ENCODE results near the gene MAD1L1. TPM values are rescaled to one million over a fixed set of nuclear protein-coding genes. Genes with fewer than 3 reads are reported as not detected.

MAD1L1 gene
- total RNA-seq, 1 experiment from 2014 or later, result 38.5 TPM

- H4K20me1 ChIP-seq (ENCODE audit: insufficient read depth), result no peaks in the 10 kb centered on the region
- no peak overlapping the region for H3K9ac ChIP-seq (ENCODE audit: low read length)
- no peak overlapping the region for H2AFZ ChIP-seq (ENCODE audit: low read depth, low read length, poor library complexity, severe bottlenecking)
- ChIA-PET CTCF (no interaction called here), POLR2A (interaction anchor here (0.5 kb wide), 1 partner anchor 565 kb away, joined by 3 read pairs; no protein-coding TSS in a partner anchor), RAD21 (ENCODE audit: low non-redundant PET in 1 of 2, low total read pairs in 2 of 2, uncharacterized antibody in 2 of 2, unreplicated experiment in 2 of 2) (no interaction called here)
- DNase-seq (ENCODE audit: low read depth, low spot score), result no peak
- no peaks in the 10 kb centered on the region for H3K27me3 ChIP-seq (ENCODE audit: insufficient read depth, low read length)
- H3K4me3 ChIP-seq (replicated peaks in 1 of 2; ENCODE audit: low read depth in 1 of 2, low read length in 2 of 2), result no peak overlapping the region
- 0 out of 2 replicates have a peak, but pooled peaks cover 3% of the 10 kb centered on the region for H3K79me2 ChIP-seq (ENCODE audit: insufficient read depth, low read length)
- peaks cover 5 to 24% of the 10 kb centered on the region in 2 experiments for H3K4me1 ChIP-seq (ENCODE audit: control insufficient read depth in 1 of 2, insufficient read depth in 2 of 2, low read length in 2 of 2)
- BruUV-seq (replicated peaks), result no TSS peak
- ATAC-seq, result peak; percentile 49
- peak overlapping the region; percentile 33 for H3K4me2 ChIP-seq (ENCODE audit: low read length)
- H3K9me2 ChIP-seq (ENCODE audit: insufficient read depth), result no peaks in the 10 kb centered on the region
- TF ChIP-seq YY1 (IDR thresholded peaks at IDR 0.05; ENCODE audit: extremely low read depth, insufficient replicate concordance, low read depth, low read length) (no peak), SIN3A (IDR thresholded peaks at IDR 0.05; ENCODE audit: low read depth) (no peak), POLR2AphosphoS5 (IDR thresholded peaks at IDR 0.05; ENCODE audit: low read depth, low read length) (no peak)
- no peaks in the 10 kb centered on the region for H3K36me3 ChIP-seq (ENCODE audit: control insufficient read depth in 1 of 2, insufficient read depth in 2 of 2, low read length in 2 of 2)
- no peaks in the 10 kb centered on the region for H3K9me3 ChIP-seq (ENCODE audit: control insufficient read depth in 1 of 2, insufficient read depth in 1 of 2, low read depth in 1 of 2, low read length in 2 of 2)
- no peak overlapping the region for H3K27ac ChIP-seq (ENCODE audit: low read depth, low read length)
- intact Hi-C loops (cut with micrococcal nuclease), result no loop called here
Observed at GRCh38 chr7:2018569-2019460, 213.9 kb downstream of the MAD1L1 start.

- TF ChIP-seq POLR2AphosphoS5 (IDR thresholded peaks at IDR 0.05; ENCODE audit: low read depth, low read length), result no peak
- TF ChIP-seq CBX3 (IDR thresholded peaks at IDR 0.05; ENCODE audit: low read depth), result no peak
- no peak for TF ChIP-seq FOSL1 (IDR thresholded peaks at IDR 0.05; ENCODE audit: low read depth)
- TF ChIP-seq MAX (IDR thresholded peaks at IDR 0.05), result no peak
- no peak for TF ChIP-seq JUND (IDR thresholded peaks at IDR 0.05)
- no peak for TF ChIP-seq EZH2 (IDR thresholded peaks at IDR 0.05)
- TF ChIP-seq RAD21 (IDR thresholded peaks at IDR 0.05; ENCODE audit: low read depth), result no peak
- TF ChIP-seq CEBPB (IDR thresholded peaks at IDR 0.05; ENCODE audit: low read depth), result no peak
- TF ChIP-seq SRF (IDR thresholded peaks at IDR 0.05; ENCODE audit: low read depth), result no peak
- RAD21 ChIA-PET (ENCODE audit: low non-redundant PET in 1 of 2, low total read pairs in 2 of 2, uncharacterized antibody in 2 of 2, unreplicated experiment in 2 of 2), result no interaction called here
- intact Hi-C loops (cut with micrococcal nuclease), result no loop called here
- Histone ChIP-seq H3K4me3 (replicated peaks in 1 of 2; ENCODE audit: low read depth in 1 of 2, low read length in 2 of 2) (no peak overlapping the region), H3K4me2 (ENCODE audit: low read length) (no peak overlapping the region), H3K27me3 (ENCODE audit: insufficient read depth, low read length) (no peaks in the 10 kb centered on the region), H3K9ac (ENCODE audit: low read length) (no peak overlapping the region), H3K4me1 (ENCODE audit: control insufficient read depth in 1 of 2, insufficient read depth in 2 of 2, low read length in 2 of 2) (peaks cover 5 to 24% of the 10 kb centered on the region in 2 experiments), H3K9me2 (ENCODE audit: insufficient read depth) (no peaks in the 10 kb centered on the region), H3K36me3 (ENCODE audit: control insufficient read depth in 1 of 2, insufficient read depth in 2 of 2, low read length in 2 of 2) (no peaks in the 10 kb centered on the region), H4K20me1 (ENCODE audit: insufficient read depth) (no peaks in the 10 kb centered on the region), H3K9me3 (ENCODE audit: control insufficient read depth in 1 of 2, insufficient read depth in 1 of 2, low read depth in 1 of 2, low read length in 2 of 2) (no peaks in the 10 kb centered on the region), H3K79me2 (ENCODE audit: insufficient read depth, low read length) (0 out of 2 replicates have a peak, but pooled peaks cover 3% of the 10 kb centered on the region), H2AFZ (ENCODE audit: low read depth, low read length, poor library complexity, severe bottlenecking) (no peak overlapping the region), H3K27ac (ENCODE audit: low read depth, low read length) (no peak overlapping the region)
- BruUV-seq (replicated peaks), result no TSS peak
- CTCF ChIA-PET, result no interaction called here
- DNase-seq (ENCODE audit: low read depth, low spot score), result no peak
- POLR2A ChIA-PET, result no interaction called here
- ATAC-seq, result no peak
Observed at GRCh38 chr7:2017914-2018568, 214.7 kb downstream of the MAD1L1 start.
